ENCODE measurements around the gene ARAP2.

ARAP2 gene

DNA sequence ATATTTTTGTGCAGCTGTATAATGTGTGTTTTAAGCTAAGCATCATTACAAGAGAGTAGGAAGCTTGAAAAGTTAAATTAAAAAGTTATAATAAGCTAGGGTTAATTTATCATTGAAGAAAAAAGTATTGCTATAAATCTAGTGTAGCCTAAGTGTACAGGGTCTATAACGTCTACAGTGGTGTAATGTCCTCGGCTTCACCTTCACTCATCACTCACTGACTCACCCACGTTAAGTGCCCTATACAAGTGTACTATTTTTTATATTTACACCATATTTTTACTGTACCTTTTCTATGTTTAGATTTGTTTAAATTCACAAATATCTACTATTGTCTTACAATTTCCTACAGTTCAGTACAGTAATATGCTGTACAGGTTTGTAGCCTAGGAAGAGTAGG lies 23.5 kb downstream of the ARAP2 start:
- no peak for DNase-seq (ENCODE audit: low spot score)

- no peak for DNase-seq (ENCODE audit: low spot score)
These were observed 26.2 kb downstream of the ARAP2 start for GRCh38 chr4:36218121-36218520.

DNA sequence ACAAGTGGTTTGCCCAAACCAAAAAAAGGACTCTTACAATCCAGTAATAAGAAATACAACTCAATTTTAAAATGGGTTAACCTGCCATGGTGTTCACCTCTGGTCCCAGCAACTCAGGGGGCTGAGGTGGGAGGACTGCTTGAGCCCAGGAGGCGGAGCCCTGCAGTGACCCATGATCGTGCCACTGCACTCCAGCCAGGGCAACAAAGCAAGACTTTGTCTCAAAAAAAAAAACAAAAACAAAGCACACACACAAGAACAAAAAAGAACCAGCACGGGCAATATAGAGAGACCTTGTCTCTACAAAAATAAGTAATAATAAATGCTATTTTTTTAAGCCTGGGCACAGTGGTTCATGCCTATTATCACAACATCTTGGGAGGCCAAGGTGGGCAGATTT lies 28.7 kb downstream of the ARAP2 start:
- DNase-seq (ENCODE audit: low spot score) = no peak

GRCh38 chr4:36214735-36215485 lies 29.4 kb downstream of the ARAP2 start:
- no peak for DNase-seq (ENCODE audit: low spot score)

GRCh38 chr4:36213977-36214376 lies 30.3 kb downstream of the ARAP2 start:
- DNase-seq (ENCODE audit: low spot score) = no peak

DNA sequence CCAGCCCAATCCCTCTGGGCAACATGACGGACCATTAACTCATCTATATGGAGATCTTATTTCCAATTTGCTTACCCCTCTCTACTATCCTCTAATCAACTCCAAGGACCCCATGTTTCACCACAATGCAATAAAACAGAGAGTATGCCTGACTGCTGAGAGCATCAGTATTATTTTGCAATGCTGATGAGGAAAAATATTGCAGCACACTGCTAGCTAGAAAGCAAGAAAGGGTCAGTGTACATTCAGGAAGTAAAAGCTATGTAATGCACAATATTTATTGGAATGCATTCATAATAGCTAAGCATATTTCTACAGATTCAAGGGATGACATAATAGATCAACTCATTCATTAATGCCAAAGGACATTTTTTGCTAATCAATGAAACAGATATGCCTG lies 33.2 kb downstream of the ARAP2 start:
- DNase-seq (ENCODE audit: low spot score) = no peak

- DNase-seq (ENCODE audit: low spot score) = no peak
These were observed 34.2 kb downstream of the ARAP2 start for GRCh38 chr4:36209941-36210649.

DNA sequence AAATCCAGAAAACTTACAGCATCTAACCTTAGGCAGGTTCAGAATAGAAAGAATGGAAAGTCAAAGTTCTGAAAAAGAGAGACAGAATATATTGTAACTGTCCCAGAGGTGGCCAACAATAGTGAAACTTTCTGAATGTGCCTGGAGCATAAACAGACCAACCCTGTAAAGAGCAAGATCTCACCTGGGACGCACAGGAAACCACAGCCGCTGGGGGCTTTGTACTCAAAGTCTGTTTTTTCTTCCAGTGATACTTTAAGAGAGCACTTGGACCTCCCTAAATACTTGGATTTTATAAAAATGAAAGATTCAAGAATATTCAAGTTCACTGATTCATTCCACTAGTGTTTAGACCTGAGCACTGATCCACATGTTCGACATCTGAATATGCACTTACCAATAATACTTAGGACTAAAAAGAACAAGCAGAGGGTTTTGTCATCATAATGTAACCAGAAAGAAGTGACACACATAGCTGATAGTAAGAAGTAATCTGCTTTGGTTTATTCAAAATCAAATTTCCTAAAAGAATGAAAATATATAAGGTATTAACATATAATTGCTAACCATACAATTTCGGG lies 35.3 kb downstream of the ARAP2 start:
- DNase-seq (ENCODE audit: low spot score) = no peak

DNA sequence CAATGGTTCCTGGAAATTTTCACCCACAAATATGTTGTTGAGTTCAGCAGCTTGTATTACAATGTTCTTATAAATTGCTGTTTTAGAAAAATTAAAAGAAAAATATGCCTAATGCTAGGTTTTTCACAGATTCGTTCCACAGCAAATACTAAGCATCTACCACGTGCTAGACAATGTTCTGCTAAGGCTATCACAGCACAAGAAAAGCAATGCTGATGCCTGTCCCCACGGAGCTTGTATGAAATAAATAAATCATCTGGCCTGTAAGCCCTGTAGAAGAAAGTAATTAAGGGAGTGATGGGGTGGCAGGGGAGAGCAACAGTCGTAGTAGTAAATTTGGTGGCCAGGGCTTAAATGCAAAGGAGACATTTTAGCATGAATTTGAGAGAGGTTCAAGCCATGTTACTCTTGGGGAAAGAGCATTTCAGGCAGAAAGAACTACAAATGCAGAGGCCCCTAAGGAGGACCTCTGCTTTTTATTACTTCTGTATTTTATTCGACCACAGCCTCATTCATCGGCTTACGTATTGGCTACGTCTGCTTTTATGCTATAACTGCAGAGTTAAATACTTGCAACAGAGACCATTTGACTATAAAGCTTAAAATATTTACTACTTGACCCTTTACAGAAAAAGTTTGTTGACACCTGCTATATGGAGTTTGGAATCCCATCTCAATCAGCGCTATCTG lies 36.3 kb downstream of the ARAP2 start:
- DNase-seq (ENCODE audit: low spot score) = no peak

DNA sequence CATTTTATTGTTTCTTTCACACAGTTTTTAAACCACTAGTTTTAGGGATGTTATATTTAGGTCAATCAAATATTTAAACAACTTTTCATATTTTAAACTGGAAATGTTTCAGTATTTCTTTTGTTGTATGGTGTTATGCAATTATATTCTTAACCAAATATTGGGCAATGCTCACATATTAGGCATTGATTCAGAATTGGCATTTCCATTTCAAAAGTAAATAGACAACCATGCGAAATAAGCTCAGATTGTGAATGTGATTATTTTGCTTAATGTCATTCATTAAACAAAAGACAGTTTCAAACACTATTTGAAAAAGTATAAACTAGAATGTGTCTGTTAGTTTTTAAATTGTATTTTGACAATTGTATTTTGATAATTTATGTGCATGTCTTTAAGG lies 36.9 kb downstream of the ARAP2 start:
- no peak for DNase-seq (ENCODE audit: low spot score)

DNA sequence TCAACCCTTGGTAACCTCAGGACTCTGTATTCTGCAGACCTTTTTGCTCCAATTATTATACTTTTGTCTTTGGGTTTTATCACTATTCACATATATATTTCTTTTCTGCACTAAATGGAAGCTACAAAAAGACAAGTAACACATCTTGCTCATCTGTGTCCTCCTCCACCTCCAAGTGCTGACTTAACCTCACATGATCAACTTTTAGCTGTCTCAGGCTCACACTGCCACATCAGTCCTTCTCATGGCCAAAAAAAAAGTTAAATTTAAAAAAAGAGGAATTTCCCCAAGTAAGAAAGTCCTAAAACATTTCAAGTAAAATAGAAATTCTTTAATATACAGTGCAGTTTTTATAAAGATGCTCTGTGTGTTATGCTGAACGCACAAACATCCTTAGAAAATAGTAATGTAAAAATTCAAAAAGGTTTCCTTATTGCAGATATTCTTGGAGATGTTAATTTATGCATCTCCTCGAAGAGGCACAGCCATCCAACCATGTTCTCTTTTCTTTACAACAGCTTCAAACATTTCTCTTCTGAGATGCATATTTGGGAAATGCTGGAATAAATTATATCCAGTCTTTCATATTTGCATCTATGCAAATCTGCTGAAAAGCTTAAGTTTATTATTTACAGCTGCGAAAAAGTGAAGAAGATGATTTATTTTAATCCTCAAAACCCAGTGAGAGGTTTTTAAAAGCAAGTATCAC lies 37.6 kb downstream of the ARAP2 start:
- no peak for DNase-seq (ENCODE audit: low spot score)

GRCh38 chr4:36206012-36206411 lies 38.3 kb downstream of the ARAP2 start:
- no peak for DNase-seq (ENCODE audit: low spot score)

- no peak for DNase-seq (ENCODE audit: low spot score)
These were observed 45.5 kb downstream of the ARAP2 start for GRCh38 chr4:36198861-36199260.

GRCh38 chr4:36198068-36198808 lies 46.1 kb downstream of the ARAP2 start:
- no peak for DNase-seq (ENCODE audit: low spot score)

- DNase-seq (ENCODE audit: low spot score) = no peak
These were observed 46.8 kb downstream of the ARAP2 start for GRCh38 chr4:36197501-36197900.

- no peak for DNase-seq (ENCODE audit: low spot score)
These were observed 48.0 kb downstream of the ARAP2 start for GRCh38 chr4:36196145-36196913.

DNA sequence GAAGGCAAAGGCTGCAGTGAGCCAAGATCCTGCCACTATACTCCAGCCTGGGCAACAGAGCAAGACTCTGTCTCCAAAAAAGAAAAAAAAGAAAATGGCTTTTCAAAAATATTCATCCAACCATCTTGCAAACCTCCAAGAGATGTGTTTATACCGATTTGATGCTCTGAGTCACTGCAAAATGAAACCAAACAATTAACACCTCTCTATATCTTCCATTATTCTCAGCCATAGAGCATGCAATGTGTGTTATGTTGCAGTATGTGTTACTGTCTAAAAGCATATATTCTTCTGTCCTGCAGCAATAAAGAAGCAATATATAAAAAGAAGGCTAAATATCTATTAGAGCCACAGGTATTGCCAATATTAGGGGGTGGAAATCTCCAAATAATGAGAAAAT lies 51.4 kb downstream of the ARAP2 start:
- DNase-seq (ENCODE audit: low spot score) = no peak

DNA sequence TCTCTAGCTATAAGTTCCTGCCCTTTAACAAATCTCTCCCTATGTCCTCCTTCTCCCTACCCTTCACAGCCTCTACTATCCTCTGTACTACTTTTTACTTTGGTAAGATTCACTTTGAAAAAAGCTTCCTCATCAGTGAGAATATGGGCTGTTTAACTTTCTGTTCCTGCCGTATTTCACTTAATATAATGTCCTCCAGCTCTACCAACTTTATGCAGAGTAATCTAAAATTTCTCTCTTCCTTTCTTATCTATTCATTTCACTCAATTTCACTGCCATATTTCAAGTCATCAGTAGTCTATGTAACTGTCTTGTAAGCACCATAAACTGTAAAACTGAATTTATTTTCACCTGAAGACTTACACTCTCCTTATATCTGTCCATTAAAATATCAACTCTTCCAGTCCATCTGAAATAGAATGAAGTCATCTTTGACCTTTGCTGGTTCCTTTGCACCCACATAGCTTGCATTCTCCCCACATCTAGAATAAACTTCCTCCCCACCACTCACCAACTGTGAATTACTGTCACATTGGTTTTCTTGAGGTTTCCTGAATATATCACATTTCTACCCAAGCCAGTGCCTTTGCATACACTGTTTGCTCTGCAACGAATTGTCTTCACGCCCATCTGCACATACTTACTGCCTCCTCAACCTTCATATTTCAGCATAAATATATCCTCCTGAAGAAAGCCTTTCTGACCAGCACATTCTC lies 54.6 kb downstream of the ARAP2 start:
- DNase-seq (ENCODE audit: low spot score) = no peak

DNA sequence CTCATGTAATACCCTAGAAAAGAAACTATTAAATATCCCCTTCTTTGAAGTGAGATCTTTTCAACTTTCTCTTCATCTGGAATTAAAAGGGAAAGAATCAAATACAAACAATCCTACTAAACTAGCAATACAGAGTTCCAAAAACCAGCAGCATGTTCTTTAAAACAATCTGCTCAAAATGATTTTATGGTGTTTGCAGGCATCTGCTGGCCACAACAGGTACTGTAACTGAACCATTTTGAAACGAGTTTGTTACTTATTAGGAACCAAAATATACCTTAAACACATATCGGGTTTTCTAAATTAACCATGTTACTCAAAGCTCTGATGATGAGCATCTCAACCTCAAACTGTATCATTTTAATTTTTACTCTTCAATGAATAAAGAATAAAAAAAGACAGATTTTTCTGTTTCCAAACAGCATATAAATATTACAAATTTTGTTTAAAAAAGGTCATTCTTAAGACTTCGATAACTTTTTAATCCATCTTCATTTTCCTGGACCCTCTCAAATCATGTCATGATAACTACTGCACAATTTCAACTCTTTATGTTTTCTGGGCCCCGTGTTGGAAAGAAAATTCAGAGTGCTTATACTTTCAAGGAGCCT lies 56.5 kb downstream of the ARAP2 start:
- DNase-seq (ENCODE audit: low spot score) = peak; percentile 21
